Progenitor cell of endocrine pancreas (in vitro differentiated cells): ENCODE measurements around the gene CTPS1. TPM values are rescaled to one million over a fixed set of nuclear protein-coding genes. Genes with fewer than 3 reads are reported as not detected.

ENCODE experiments used
- DNase-seq: peaks from one replicate; pipeline ENCODE4 v3.0.0; 2021; ENCODE audit warnings: low spot score; ENCODE audit not compliant: unreplicated experiment
- H3K27ac Mint-ChIP-seq: 2 replicates; pipeline ENCODE4 v1.8.0; 2021; ENCODE audit warnings: mild to moderate bottlenecking, moderate library complexity, mixed read lengths
- H3K27me3 Mint-ChIP-seq: 2 replicates; pipeline ENCODE4 v1.8.0; 2021; ENCODE audit warnings: mixed read lengths
- H3K36me3 Mint-ChIP-seq: 2 replicates; pipeline ENCODE4 v1.8.0; 2022; ENCODE audit warnings: mixed read lengths; ENCODE audit not compliant: insufficient read depth
- H3K4me1 Mint-ChIP-seq: 2 replicates; pipeline ENCODE4 v1.8.0; 2021; ENCODE audit warnings: low read depth, mixed read lengths
- H3K4me3 Mint-ChIP-seq: 2 replicates; pipeline ENCODE4 v1.8.0; 2021; ENCODE audit warnings: low read depth, mild to moderate bottlenecking, moderate library complexity, mixed read lengths
- H3K9me3 Mint-ChIP-seq: 2 replicates; pipeline ENCODE4 v1.8.0; 2021; ENCODE audit warnings: low read depth, mixed read lengths
- CTCF ChIP-seq: fragments of 200-600 bp; sonication (generic); IDR thresholded peaks from one replicate; pipeline ENCODE4 v1.5.0; 2021; ENCODE audit warnings: antibody characterized with exemption, mild to moderate bottlenecking; ENCODE audit not compliant: unreplicated experiment
- total RNA-seq: library from RNA; stranded (reverse); gene quantifications from 2 replicates; pipeline ENCODE4 v1.2.1, GENCODE V29; 2021

Gene CTPS1
- total RNA-seq, 1 donor from 2014 or later = 37.6 TPM

DNA sequence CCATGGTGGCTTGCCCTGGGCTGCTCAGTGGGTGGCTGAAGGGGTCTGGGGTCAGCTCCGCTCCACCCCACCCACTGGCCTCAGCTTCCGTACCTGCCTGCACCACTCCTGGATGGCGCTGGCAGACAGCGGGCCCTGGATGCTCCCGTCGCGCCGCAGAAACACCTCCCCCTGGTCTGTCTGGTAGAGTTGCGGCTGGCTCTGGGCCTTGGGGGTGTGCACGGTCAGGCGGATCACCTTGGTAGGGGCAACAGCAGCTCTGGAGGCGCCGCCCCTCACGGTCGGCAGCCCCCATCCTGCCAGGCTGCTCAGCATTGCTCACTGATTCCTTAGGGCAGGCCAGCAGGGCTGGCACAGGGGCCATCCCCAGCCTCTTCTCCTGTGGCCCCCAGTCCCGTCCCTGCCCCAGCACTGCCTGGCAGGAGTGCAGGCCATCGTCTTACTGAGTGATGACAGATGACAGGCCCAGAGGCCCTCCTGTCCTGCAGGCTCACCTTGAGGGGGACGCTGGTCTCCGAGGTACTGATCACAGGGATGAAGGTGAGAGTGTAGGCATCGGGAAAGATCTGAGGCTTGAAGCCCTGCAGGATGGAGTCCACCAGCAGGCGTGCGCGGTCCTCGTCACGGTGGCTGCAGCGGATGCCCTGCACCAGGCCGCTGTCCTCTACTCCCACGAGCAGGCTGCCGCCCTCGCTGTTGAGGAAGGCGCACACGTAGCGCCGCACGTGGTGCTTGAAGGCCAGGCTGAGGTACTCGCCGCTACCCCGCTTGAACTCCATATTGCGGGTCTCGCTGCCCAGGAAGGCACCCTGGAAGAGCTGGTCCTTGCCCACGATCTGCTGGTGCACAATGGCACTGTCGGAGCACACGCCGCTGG is 37.9 kb downstream of the CTPS1 start:
- Mint-ChIP-seq H3K27ac (no peak overlapping the region), H3K27me3 (no peaks in the 10 kb centered on the region)
- no peak for TF ChIP-seq CTCF

DNA sequence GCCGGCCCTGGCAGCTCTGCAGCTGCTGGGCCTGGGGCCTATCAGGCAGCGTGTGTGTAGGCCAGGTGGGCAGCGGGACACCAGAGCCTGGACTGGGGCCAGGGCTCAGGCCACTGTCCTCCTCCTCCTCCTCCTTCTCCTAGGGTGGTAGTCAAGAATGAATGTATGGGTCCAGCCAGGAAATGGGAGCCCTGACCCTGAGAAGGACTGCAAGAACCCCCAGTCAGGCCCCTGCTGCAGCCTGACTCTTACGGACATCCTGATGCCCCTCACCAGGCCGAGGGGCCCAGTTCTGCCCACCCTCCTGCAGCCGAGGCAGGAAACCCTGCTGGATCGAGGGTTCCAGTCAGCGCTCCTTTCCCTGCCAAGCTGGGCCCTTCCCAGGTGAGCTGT is 38.5 kb downstream of the CTPS1 start:
- no peaks in the 10 kb centered on the region for H3K4me1 Mint-ChIP-seq
- DNase-seq = no peak
- no peak for TF ChIP-seq CTCF
- H3K9me3 Mint-ChIP-seq = no peaks in the 10 kb centered on the region
- H3K36me3 Mint-ChIP-seq = peaks cover 6% of the 10 kb centered on the region
- H3K27ac Mint-ChIP-seq = no peak overlapping the region
- H3K27me3 Mint-ChIP-seq = no peaks in the 10 kb centered on the region
- H3K4me3 Mint-ChIP-seq = no peak overlapping the region

More for the DNA sequence above, 37.9 kb downstream of the CTPS1 start:
- no peak for DNase-seq
- Mint-ChIP-seq H3K4me1 (no peaks in the 10 kb centered on the region), H3K36me3 (peaks cover 6% of the 10 kb centered on the region), H3K9me3 (no peaks in the 10 kb centered on the region), H3K4me3 (no peak overlapping the region)

GRCh38 chr1:41019353-41019745 is 39.9 kb downstream of the CTPS1 start:
- H3K4me1 Mint-ChIP-seq = no peaks in the 10 kb centered on the region
- H3K27ac Mint-ChIP-seq = peak overlapping the region; percentile 85
- H3K9me3 Mint-ChIP-seq = no peaks in the 10 kb centered on the region
- no peak overlapping the region for H3K4me3 Mint-ChIP-seq
- H3K36me3 Mint-ChIP-seq = peaks cover 6% of the 10 kb centered on the region
- no peak for DNase-seq
- no peaks in the 10 kb centered on the region for H3K27me3 Mint-ChIP-seq
- no peak for TF ChIP-seq CTCF

- Mint-ChIP-seq H3K36me3 (peaks cover 6% of the 10 kb centered on the region), H3K27ac (no peak overlapping the region), H3K4me3 (no peak overlapping the region), H3K9me3 (no peaks in the 10 kb centered on the region), H3K27me3 (no peaks in the 10 kb centered on the region), H3K4me1 (peaks cover 3% of the 10 kb centered on the region)
- no peak for TF ChIP-seq CTCF
- no peak for DNase-seq
Measured at GRCh38 chr1:41020109-41020576, 40.6 kb downstream of the CTPS1 start.

GRCh38 chr1:41020654-41021053 is 41.2 kb downstream of the CTPS1 start:
- DNase-seq = no peak
- Mint-ChIP-seq H3K27ac (no peak overlapping the region), H3K27me3 (no peaks in the 10 kb centered on the region), H3K36me3 (peaks cover 6% of the 10 kb centered on the region), H3K4me1 (peaks cover 3% of the 10 kb centered on the region), H3K9me3 (no peaks in the 10 kb centered on the region), H3K4me3 (no peak overlapping the region)
- TF ChIP-seq CTCF = no peak
